HepG2 (cell line): ENCODE results near the gene FXR2. TPM values are rescaled to one million over a fixed set of nuclear protein-coding genes. Genes with fewer than 3 reads are reported as not detected.

ENCODE experiments used
- CENPT ChIP-seq: sonication (generic); formaldehyde crosslinking; IDR thresholded peaks from 2 replicates; pipeline ENCODE4 v1.8.0; 2022; ENCODE audit warnings: low read depth, mild to moderate bottlenecking, moderate library complexity, missing genetic modification reagents
- KDM2A ChIP-seq: sonication (generic); formaldehyde crosslinking; IDR thresholded peaks from 2 replicates; pipeline ENCODE4 v1.4.0; 2020; ENCODE audit warnings: low read depth, missing genetic modification reagents, borderline replicate concordance
- KLF9 ChIP-seq: IDR thresholded peaks from 2 replicates; pipeline ENCODE4 v1.6.1; 2016; ENCODE audit warnings: low read depth
- NFKB2 ChIP-seq: sonication (generic); formaldehyde crosslinking; IDR thresholded peaks from 2 replicates; pipeline ENCODE4 v1.4.0; 2020; ENCODE audit warnings: missing genetic modification reagents, borderline replicate concordance
- NFRKB ChIP-seq: fragments of 450-650 bp; IDR thresholded peaks from 2 replicates; pipeline ENCODE4 v1.6.1; 2017
- THAP11 ChIP-seq: IDR thresholded peaks from 2 replicates; pipeline ENCODE4 v1.6.1; 2016; ENCODE audit warnings: missing biosample characterization, missing genetic modification reagents
- ZMAT3 ChIP-seq: sonication (generic); formaldehyde crosslinking; conservative IDR thresholded peaks from 2 replicates; pipeline ENCODE4 v1.7.0; 2021; ENCODE audit warnings: missing genetic modification reagents
- polyA plus RNA-seq, 8 experiments: library from polyadenylated mRNA; depleted of rRNA in 3 of 8; stranded (reverse) in 7 of 8; unstranded in 1 of 8; fragments of >200 nt; fragmentation: Illumina TruSeq in 4 of 8; extraction: Trizol in 4 of 8; gene quantifications; 2 replicates each; pipeline versions ENCODE4 v1.2.1 to v1.2.3, GENCODE V29; 2011 to 2016; ENCODE audit warnings: low read depth in 4 of 8, missing spikeins in 1 of 8, mixed read lengths in 1 of 8; ENCODE audit not compliant: insufficient read depth in 1 of 8
- total RNA-seq, 5 experiments: library from RNA; depleted of rRNA; stranded (reverse); fragments of >200 nt; fragmentation: Illumina TruSeq; extraction: Trizol; gene quantifications; 2 replicates each; pipeline ENCODE4 v1.2.3, GENCODE V29; 2016; ENCODE audit warnings: low read depth in 1 of 5
- TF ChIP-seq, protein P1 (sequence below): IDR thresholded peaks from 2 replicates; pipeline ENCODE4 v1.6.1; 2012; ENCODE audit warnings: low read length, improper control_type of control experiment
- TF ChIP-seq, protein P2 (sequence below): sonication (generic); formaldehyde crosslinking; IDR thresholded peaks from 2 replicates; pipeline ENCODE4 v1.5.1; 2020; ENCODE audit warnings: mild to moderate bottlenecking, missing genetic modification reagents, moderate library complexity
- TF ChIP-seq, protein P3 (sequence below): sonication (generic); formaldehyde crosslinking; conservative IDR thresholded peaks from 2 replicates; pipeline ENCODE4 v1.8.1; 2023; ENCODE audit warnings: missing genetic modification reagents
- TF ChIP-seq, protein P4 (sequence below): IDR thresholded peaks from 2 replicates; pipeline ENCODE4 v1.6.1; 2016; ENCODE audit warnings: low read depth, borderline replicate concordance
- TF ChIP-seq, protein P5 (sequence below), 2 experiments: fragments of 450-650 bp in 1 of 2; sonication (generic) in 1 of 2; formaldehyde crosslinking; IDR thresholded peaks; 2 replicates each; pipeline versions ENCODE4 v1.5.0 to v1.8.0; 2020 to 2022; ENCODE audit warnings: mild to moderate bottlenecking in 1 of 2, missing genetic modification reagents in 1 of 2
- TF ChIP-seq, protein P6 (sequence below): sonication (generic); formaldehyde crosslinking; conservative IDR thresholded peaks from 2 replicates; pipeline ENCODE4 v1.4.0; 2020; ENCODE audit warnings: missing genetic modification reagents

Gene FXR2
- total and polyA plus RNA-seq, 2 of the 13 experiments (the other 11 are each of a cell fraction or from before 2014, with no cell fraction given) = 20.9 to 24.4 TPM

DNA sequence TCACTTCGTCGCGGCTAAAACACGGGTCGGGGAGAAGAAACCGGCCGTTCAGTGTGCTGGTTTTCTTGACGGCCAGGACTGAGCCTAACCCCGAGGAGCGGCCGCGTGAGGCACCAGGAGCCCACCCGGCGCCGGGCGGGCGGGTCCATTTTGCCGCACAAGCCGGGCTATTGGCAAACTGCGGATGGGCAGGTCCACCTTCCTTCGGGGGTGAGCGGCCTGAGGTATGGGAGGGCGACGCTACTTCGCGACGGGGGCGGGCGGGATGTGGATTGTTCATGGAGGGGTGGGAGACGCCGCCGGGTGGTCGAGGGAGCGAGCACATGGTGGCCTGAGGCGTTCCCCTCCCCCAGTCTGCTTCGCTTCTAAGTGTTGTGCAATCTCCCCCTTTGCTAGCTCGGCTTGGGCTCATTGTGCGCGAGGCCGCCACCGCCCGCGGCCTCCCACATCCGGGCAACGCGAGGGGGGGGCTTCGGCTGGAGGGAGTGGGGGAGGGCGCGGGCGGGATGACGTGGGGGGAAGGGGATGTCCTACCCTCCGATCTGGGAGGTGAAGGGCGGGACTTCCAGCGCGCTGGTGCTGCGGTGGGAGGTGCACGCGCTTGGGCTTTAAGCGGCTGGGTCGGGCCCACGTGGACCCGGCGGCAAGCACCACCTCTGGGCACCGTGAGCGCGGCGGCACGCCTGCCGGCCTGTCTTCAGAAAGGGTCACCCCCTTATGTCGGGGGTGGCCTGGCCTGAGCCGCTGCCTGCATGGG, 41.2 kb downstream of the FXR2 start (continued):
- TF ChIP-seq, protein P1, sequence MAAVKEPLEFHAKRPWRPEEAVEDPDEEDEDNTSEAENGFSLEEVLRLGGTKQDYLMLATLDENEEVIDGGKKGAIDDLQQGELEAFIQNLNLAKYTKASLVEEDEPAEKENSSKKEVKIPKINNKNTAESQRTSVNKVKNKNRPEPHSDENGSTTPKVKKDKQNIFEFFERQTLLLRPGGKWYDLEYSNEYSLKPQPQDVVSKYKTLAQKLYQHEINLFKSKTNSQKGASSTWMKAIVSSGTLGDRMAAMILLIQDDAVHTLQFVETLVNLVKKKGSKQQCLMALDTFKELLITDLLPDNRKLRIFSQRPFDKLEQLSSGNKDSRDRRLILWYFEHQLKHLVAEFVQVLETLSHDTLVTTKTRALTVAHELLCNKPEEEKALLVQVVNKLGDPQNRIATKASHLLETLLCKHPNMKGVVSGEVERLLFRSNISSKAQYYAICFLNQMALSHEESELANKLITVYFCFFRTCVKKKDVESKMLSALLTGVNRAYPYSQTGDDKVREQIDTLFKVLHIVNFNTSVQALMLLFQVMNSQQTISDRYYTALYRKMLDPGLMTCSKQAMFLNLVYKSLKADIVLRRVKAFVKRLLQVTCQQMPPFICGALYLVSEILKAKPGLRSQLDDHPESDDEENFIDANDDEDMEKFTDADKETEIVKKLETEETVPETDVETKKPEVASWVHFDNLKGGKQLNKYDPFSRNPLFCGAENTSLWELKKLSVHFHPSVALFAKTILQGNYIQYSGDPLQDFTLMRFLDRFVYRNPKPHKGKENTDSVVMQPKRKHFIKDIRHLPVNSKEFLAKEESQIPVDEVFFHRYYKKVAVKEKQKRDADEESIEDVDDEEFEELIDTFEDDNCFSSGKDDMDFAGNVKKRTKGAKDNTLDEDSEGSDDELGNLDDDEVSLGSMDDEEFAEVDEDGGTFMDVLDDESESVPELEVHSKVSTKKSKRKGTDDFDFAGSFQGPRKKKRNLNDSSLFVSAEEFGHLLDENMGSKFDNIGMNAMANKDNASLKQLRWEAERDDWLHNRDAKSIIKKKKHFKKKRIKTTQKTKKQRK = no peak
- TF ChIP-seq, protein P2, sequence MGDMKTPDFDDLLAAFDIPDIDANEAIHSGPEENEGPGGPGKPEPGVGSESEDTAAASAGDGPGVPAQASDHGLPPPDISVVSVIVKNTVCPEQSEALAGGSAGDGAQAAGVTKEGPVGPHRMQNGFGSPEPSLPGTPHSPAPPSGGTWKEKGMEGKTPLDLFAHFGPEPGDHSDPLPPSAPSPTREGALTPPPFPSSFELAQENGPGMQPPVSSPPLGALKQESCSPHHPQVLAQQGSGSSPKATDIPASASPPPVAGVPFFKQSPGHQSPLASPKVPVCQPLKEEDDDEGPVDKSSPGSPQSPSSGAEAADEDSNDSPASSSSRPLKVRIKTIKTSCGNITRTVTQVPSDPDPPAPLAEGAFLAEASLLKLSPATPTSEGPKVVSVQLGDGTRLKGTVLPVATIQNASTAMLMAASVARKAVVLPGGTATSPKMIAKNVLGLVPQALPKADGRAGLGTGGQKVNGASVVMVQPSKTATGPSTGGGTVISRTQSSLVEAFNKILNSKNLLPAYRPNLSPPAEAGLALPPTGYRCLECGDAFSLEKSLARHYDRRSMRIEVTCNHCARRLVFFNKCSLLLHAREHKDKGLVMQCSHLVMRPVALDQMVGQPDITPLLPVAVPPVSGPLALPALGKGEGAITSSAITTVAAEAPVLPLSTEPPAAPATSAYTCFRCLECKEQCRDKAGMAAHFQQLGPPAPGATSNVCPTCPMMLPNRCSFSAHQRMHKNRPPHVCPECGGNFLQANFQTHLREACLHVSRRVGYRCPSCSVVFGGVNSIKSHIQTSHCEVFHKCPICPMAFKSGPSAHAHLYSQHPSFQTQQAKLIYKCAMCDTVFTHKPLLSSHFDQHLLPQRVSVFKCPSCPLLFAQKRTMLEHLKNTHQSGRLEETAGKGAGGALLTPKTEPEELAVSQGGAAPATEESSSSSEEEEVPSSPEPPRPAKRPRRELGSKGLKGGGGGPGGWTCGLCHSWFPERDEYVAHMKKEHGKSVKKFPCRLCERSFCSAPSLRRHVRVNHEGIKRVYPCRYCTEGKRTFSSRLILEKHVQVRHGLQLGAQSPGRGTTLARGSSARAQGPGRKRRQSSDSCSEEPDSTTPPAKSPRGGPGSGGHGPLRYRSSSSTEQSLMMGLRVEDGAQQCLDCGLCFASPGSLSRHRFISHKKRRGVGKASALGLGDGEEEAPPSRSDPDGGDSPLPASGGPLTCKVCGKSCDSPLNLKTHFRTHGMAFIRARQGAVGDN (CRISPR knock-in tag) = peak; percentile 89
- TF ChIP-seq NFKB2 (CRISPR knock-in tag) = peak; percentile 47; the same call in 1 of the 2 replicates
- TF ChIP-seq, protein P3, sequence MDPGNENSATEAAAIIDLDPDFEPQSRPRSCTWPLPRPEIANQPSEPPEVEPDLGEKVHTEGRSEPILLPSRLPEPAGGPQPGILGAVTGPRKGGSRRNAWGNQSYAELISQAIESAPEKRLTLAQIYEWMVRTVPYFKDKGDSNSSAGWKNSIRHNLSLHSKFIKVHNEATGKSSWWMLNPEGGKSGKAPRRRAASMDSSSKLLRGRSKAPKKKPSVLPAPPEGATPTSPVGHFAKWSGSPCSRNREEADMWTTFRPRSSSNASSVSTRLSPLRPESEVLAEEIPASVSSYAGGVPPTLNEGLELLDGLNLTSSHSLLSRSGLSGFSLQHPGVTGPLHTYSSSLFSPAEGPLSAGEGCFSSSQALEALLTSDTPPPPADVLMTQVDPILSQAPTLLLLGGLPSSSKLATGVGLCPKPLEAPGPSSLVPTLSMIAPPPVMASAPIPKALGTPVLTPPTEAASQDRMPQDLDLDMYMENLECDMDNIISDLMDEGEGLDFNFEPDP = no peak
- no peak for TF ChIP-seq NFRKB
- no peak; the same call in 1 of the 2 replicates for TF ChIP-seq CENPT
- TF ChIP-seq, protein P4, sequence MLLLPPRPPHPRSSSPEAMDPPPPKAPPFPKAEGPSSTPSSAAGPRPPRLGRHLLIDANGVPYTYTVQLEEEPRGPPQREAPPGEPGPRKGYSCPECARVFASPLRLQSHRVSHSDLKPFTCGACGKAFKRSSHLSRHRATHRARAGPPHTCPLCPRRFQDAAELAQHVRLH (CRISPR knock-in tag) = no peak
- TF ChIP-seq, protein P5, sequence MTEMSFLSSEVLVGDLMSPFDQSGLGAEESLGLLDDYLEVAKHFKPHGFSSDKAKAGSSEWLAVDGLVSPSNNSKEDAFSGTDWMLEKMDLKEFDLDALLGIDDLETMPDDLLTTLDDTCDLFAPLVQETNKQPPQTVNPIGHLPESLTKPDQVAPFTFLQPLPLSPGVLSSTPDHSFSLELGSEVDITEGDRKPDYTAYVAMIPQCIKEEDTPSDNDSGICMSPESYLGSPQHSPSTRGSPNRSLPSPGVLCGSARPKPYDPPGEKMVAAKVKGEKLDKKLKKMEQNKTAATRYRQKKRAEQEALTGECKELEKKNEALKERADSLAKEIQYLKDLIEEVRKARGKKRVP (CRISPR knock-in tag; IDR thresholded peaks at IDR 0.05) = peak in 1 of 2 experiments; percentile 27; a peak in 1 of 4 replicates
- TF ChIP-seq, protein P6, sequence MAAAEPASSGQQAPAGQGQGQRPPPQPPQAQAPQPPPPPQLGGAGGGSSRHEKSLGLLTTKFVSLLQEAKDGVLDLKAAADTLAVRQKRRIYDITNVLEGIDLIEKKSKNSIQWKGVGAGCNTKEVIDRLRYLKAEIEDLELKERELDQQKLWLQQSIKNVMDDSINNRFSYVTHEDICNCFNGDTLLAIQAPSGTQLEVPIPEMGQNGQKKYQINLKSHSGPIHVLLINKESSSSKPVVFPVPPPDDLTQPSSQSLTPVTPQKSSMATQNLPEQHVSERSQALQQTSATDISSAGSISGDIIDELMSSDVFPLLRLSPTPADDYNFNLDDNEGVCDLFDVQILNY (CRISPR knock-in tag) = 0 out of 2 replicates have a peak, but pooled peaks have one; percentile 30
- peak; percentile 82 for TF ChIP-seq THAP11 (CRISPR knock-in tag)
- TF ChIP-seq KLF9 (CRISPR knock-in tag) = peak; percentile 57; the same call in 1 of the 2 replicates
- no peak; the same call in 1 of the 2 replicates for TF ChIP-seq ZMAT3 (CRISPR knock-in tag)
- TF ChIP-seq KDM2A (CRISPR knock-in tag) = peak; percentile 78
